ENCODE results near the gene ARL4D.
A peak's percentile ranks its signal among the peaks of the same experiment; 100 is the strongest.
"Not testable (repeated sequence)": the region's sequence is repeated elsewhere in the genome, so short reads cannot be mapped to it uniquely, and the experiment has no call there.

Gene ARL4D

DNA sequence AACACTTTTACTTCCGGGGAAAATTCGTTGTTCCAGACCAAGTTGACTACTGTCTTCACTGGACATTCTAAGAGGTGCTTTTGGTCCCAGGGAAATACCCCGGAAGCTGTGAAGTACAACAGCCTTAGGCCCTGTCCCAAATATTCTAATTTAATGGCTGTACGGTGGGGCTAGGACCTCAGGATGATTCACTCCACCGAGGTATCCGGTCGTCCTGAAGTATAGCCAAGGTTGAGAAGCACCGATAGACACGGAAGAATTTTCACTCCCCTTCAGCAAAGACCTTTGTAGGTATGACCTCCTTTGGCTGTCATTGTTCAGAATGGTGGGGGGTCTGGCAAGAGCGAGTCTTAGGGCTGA lies 34.9 kb upstream of the ARL4D start:
- peak overlapping the region; percentile 9 for H3K27ac Mint-ChIP-seq
- H3K4me3 Mint-ChIP-seq: no peak overlapping the region
- no peaks in the 10 kb centered on the region for H3K9me3 Mint-ChIP-seq
- no peaks in the 10 kb centered on the region for H3K27me3 Mint-ChIP-seq (ENCODE audit: low read depth)
- peaks cover 6% of the 10 kb centered on the region for H3K36me3 Mint-ChIP-seq (ENCODE audit: low read depth)
- H3K4me1 Mint-ChIP-seq (ENCODE audit: low read depth): peaks cover 48% of the 10 kb centered on the region

DNA sequence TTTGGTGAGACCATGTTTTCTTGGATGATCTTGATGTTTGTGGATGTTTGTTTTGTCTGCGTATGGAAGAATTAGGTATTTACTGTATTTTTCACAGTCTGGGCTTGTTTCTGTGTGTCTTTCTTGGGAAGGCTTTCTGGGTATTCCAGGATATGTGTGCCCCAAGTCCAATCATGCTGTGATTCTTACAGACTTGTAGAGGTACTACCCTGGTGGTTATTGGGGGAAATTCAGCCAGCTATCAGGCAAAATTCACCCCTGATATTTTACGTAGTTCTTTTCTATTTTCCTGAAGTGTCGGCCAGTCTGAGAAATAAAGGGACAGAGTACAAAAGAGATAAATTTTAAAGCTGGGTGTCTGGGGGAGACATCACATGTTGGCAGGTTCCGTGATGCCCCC lies 33.4 kb upstream of the ARL4D start:
- H3K4me1 Mint-ChIP-seq (ENCODE audit: low read depth): peaks cover 45% of the 10 kb centered on the region
- H3K4me3 Mint-ChIP-seq: no peak overlapping the region
- peak overlapping the region; percentile 9 for H3K27ac Mint-ChIP-seq
- peaks cover 4% of the 10 kb centered on the region for H3K36me3 Mint-ChIP-seq (ENCODE audit: low read depth)
- no peaks in the 10 kb centered on the region for H3K9me3 Mint-ChIP-seq
- no peaks in the 10 kb centered on the region for H3K27me3 Mint-ChIP-seq (ENCODE audit: low read depth)

- H3K4me1 Mint-ChIP-seq (ENCODE audit: low read depth): peaks cover 41% of the 10 kb centered on the region
- H3K9me3 Mint-ChIP-seq; H3K4me3 Mint-ChIP-seq; H3K36me3 Mint-ChIP-seq (ENCODE audit: low read depth); H3K27me3 Mint-ChIP-seq (ENCODE audit: low read depth); H3K27ac Mint-ChIP-seq: not testable (repeated sequence)
These were observed 32.9 kb upstream of the ARL4D start for GRCh38 chr17:43365921-43366320.

GRCh38 chr17:43366891-43367736 lies 31.7 kb upstream of the ARL4D start:
- Mint-ChIP-seq H3K27ac (peak overlapping the region; percentile 100), H3K27me3 (ENCODE audit: low read depth) (no peaks in the 10 kb centered on the region), H3K9me3 (no peaks in the 10 kb centered on the region), H3K36me3 (ENCODE audit: low read depth) (peaks cover 4% of the 10 kb centered on the region), H3K4me3 (peak overlapping the region; percentile 85), H3K4me1 (ENCODE audit: low read depth) (peaks cover 36% of the 10 kb centered on the region)

DNA sequence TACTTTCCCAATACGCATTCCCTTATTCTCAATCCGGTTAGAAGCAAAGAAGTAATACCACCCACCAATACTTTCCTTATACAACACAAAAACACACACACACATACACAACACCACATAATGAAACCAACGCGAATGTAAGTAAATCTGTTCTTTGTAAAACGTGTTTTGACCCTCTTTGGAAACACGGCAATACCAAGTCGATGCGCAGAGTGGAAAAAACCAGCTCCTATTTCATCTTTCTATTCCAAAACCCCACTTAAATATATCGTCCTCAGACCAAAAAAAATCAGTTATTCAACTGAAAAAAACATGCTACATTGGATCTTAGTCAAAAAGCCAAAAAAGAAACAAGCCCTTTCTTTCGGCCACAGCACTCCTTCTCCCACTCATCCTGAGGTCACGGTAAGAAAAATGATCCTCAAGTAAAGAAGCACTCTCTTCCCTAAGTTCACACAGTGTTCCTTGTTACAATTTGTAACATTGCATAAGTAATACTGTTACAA lies 31.0 kb upstream of the ARL4D start:
- H3K36me3 Mint-ChIP-seq (ENCODE audit: low read depth): peaks cover 4% of the 10 kb centered on the region
- no peaks in the 10 kb centered on the region for H3K9me3 Mint-ChIP-seq
- H3K27ac Mint-ChIP-seq: peak overlapping the region; percentile 100
- peaks cover 37% of the 10 kb centered on the region for H3K4me1 Mint-ChIP-seq (ENCODE audit: low read depth)
- H3K4me3 Mint-ChIP-seq: peak overlapping the region; percentile 85
- no peaks in the 10 kb centered on the region for H3K27me3 Mint-ChIP-seq (ENCODE audit: low read depth)

DNA sequence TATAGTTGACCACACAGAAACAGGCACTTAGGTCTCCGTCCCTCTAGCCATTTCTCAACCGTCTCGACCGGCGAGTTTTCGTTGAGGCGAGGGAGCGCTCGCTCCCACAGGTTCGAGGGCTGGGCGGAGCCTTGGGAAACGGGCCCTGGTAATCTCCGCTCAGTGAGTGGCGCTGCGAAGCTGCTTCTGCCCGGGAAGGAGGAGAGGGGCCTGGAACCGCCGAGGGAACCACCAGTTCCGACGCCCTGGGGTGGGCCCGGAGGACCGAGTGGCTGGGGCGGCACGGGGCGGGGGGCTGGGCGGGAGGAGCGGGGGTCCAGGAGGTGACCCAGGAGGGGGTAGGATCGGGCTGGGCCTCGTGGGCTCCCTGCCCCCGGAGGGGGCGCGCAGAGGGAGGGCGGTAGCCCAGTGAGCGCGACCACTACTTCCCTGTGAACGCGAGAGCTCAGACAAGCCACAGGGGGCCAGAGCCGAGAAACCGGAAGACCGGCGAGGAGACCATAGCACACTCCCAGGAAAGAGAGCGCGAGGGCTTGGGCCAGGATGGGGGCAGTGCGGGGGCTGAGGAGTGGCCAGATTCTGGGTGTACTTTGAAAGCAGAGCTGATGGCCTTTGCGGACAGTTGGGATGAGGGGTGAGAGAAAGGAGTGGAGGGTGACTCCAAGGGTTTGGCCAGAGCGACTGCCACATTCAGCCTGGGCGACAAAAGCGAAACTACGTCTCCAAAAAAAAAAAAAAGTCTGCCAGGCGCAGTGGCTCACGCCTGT lies 29.9 kb upstream of the ARL4D start:
- Mint-ChIP-seq H3K4me1 (ENCODE audit: low read depth) (peaks cover 32% of the 10 kb centered on the region), H3K9me3 (no peaks in the 10 kb centered on the region), H3K27me3 (ENCODE audit: low read depth) (no peaks in the 10 kb centered on the region), H3K4me3 (peak overlapping the region; percentile 85), H3K36me3 (ENCODE audit: low read depth) (peaks cover 1% of the 10 kb centered on the region), H3K27ac (peak overlapping the region; percentile 100)

- H3K9me3 Mint-ChIP-seq: no peaks in the 10 kb centered on the region
- H3K4me3 Mint-ChIP-seq: peak overlapping the region; percentile 85
- peak overlapping the region; percentile 100 for H3K27ac Mint-ChIP-seq
- peaks cover 29% of the 10 kb centered on the region for H3K4me1 Mint-ChIP-seq (ENCODE audit: low read depth)
- no peaks in the 10 kb centered on the region for H3K36me3 Mint-ChIP-seq (ENCODE audit: low read depth)
- no peaks in the 10 kb centered on the region for H3K27me3 Mint-ChIP-seq (ENCODE audit: low read depth)
These were observed 28.8 kb upstream of the ARL4D start for GRCh38 chr17:43369986-43370385.

DNA sequence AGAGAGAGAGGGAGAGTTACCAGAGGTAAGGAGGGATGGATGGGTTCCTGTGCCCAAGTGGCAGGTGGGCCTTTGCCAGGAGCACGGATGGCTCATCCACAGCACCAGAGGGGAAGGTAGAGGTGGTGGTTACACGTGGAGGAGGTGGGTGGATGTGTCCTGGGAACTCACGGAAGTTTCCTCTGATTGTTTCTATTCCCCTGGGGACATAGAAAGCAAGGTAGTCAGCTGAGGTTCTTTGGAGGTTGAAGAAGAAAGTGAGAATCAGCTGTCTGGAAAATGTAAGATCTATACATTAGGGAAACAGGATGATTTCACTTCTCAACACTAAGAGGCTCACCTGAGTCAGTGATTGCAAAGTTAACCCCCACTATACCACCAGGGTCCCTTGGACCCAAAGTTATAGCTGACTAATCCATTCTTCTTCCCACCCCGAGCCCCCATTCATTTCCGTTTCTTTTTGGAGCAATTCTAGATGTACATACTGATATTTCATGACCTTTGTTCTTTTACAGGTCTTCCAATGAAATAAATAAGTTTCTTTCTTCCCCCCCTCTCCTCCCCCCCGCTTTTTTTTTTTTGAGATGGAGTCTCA lies 27.5 kb upstream of the ARL4D start:
- no peak overlapping the region for H3K4me3 Mint-ChIP-seq
- H3K27ac Mint-ChIP-seq: peak overlapping the region; percentile 11
- peaks cover 27% of the 10 kb centered on the region for H3K4me1 Mint-ChIP-seq (ENCODE audit: low read depth)

GRCh38 chr17:43372273-43372911 lies 26.4 kb upstream of the ARL4D start:
- peaks cover 23% of the 10 kb centered on the region for H3K4me1 Mint-ChIP-seq (ENCODE audit: low read depth)
- H3K27me3 Mint-ChIP-seq (ENCODE audit: low read depth): no peaks in the 10 kb centered on the region
- H3K4me3 Mint-ChIP-seq: no peak overlapping the region
- no peaks in the 10 kb centered on the region for H3K9me3 Mint-ChIP-seq
- H3K36me3 Mint-ChIP-seq (ENCODE audit: low read depth): no peaks in the 10 kb centered on the region
- H3K27ac Mint-ChIP-seq: no peak overlapping the region

More for the DNA sequence above, 27.5 kb upstream of the ARL4D start:
- no peaks in the 10 kb centered on the region for H3K9me3 Mint-ChIP-seq
- H3K27me3 Mint-ChIP-seq (ENCODE audit: low read depth): no peaks in the 10 kb centered on the region
- H3K36me3 Mint-ChIP-seq (ENCODE audit: low read depth): no peaks in the 10 kb centered on the region

DNA sequence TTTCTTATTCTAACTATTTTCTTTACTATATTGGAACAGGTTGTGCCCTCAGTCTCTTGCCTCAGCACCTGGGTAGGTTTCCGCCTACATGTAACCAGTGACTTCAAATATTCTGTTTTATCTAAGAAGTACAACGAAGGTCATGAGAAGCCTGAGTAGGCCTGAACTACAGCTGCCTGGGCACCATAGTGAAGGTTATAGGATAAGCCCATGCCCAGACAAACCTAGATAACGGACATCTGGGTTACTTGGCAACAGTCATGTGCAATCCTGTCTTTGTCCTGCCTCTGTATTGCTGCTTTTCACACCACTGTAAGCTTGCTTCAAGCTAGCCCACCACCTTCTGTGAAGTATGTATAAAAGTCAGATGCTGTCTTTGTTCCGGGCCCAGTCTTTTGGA lies 25.4 kb upstream of the ARL4D start:
- no peak overlapping the region for H3K27ac Mint-ChIP-seq
- H3K27me3 Mint-ChIP-seq (ENCODE audit: low read depth): no peaks in the 10 kb centered on the region
- H3K9me3 Mint-ChIP-seq: no peaks in the 10 kb centered on the region
- H3K4me1 Mint-ChIP-seq (ENCODE audit: low read depth): peaks cover 16% of the 10 kb centered on the region
- no peak overlapping the region for H3K4me3 Mint-ChIP-seq
- no peaks in the 10 kb centered on the region for H3K36me3 Mint-ChIP-seq (ENCODE audit: low read depth)

DNA sequence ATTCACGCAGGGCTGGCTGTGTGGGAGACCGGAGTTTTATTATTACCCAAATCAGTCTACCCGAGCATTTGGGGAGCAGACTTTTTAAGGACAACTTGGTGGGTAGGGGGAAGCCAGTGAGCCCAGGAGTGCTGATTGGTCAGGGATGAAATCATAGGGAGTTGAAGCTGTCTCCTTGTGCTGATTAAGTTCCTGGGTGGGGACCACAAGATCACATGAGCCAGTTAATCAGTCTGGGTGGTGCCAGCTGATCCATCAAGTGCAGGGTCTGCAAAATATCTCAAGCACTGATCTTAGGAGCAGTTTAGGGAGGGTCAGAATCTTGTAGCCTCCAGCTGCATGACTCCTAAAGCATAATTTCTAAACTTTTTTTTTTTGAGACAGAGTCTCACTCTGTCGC lies 22.9 kb upstream of the ARL4D start:
- H3K9me3 Mint-ChIP-seq: peaks cover 11% of the 10 kb centered on the region
- not testable (repeated sequence) for H3K36me3 Mint-ChIP-seq (ENCODE audit: low read depth); H3K4me1 Mint-ChIP-seq (ENCODE audit: low read depth); H3K4me3 Mint-ChIP-seq; H3K27me3 Mint-ChIP-seq (ENCODE audit: low read depth); H3K27ac Mint-ChIP-seq

DNA sequence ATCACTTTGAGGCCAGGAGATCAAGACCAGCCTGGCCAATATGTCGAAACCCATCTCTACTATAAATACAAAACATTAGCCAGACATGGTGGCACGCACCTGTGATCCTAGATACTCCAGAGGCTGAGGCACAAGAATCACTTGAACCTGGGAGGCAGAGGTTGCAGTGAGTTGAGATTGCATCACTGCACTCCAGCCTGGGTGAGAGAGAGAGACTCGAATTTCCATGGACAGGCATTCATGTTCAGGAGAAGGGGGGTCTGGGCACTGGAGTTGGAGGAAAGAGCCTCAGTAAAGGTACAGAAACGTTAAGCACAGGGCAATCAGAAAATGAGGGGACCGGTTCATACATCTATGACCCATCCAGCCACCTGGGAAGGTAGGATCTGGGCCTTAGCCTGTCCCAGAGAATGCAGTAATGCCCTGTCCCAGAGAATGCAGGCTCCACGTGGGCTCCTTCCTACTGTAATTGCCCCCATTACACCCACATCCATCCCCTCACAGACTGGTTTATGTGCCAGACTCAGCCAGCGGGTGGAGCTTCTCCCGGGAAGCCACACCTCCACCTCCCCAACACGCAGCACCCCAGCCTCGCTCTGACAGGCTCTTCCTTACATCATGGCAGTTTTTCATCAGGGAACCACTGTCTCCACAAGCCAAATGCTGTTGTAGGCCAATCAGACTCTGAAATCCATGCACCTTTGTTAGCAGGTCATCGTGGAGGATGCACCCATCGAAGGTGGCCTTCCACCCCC lies 21.6 kb upstream of the ARL4D start:
- no peaks in the 10 kb centered on the region for H3K36me3 Mint-ChIP-seq (ENCODE audit: low read depth)
- no peaks in the 10 kb centered on the region for H3K27me3 Mint-ChIP-seq (ENCODE audit: low read depth)
- peaks cover 16% of the 10 kb centered on the region for H3K9me3 Mint-ChIP-seq
- no peak overlapping the region for H3K4me3 Mint-ChIP-seq
- H3K27ac Mint-ChIP-seq: no peak overlapping the region
- peaks cover 4% of the 10 kb centered on the region for H3K4me1 Mint-ChIP-seq (ENCODE audit: low read depth)

DNA sequence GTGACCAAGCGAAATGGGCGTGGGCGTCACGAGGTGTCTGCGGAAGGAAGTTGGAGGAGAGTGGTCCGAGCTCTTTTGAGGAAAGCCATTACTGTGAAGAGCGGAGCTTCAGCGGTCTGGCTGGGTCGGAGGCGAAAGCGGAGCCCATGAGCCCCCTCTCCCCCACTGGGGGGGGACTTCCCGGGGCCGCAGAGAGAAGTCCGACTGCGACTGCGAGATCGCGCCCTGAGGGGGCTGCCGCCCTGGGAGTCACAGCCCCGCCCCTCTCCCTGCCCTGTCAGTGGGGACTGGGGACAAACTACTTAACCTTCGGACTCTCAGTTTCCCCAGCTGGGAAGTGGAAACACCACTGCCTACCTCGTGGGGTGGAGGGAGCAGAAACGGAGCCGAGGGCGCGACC lies 20.0 kb upstream of the ARL4D start:
- Mint-ChIP-seq H3K36me3 (ENCODE audit: low read depth) (peaks cover 2% of the 10 kb centered on the region), H3K9me3 (peaks cover 16% of the 10 kb centered on the region), H3K4me1 (ENCODE audit: low read depth) (peaks cover 3% of the 10 kb centered on the region), H3K27ac (no peak overlapping the region), H3K27me3 (ENCODE audit: low read depth) (no peaks in the 10 kb centered on the region), H3K4me3 (no peak overlapping the region)

- Mint-ChIP-seq H3K4me1 (ENCODE audit: low read depth) (peaks cover 3% of the 10 kb centered on the region), H3K27me3 (ENCODE audit: low read depth) (no peaks in the 10 kb centered on the region), H3K9me3 (peaks cover 16% of the 10 kb centered on the region), H3K36me3 (ENCODE audit: low read depth) (peaks cover 2% of the 10 kb centered on the region), H3K4me3 (no peak overlapping the region), H3K27ac (no peak overlapping the region)
These were observed 18.5 kb upstream of the ARL4D start for GRCh38 chr17:43380307-43380706.
